Activated CD4-positive, alpha-beta T cell treated with anti-CD3 and anti-CD28 coated beads for 36 hours (primary cell): ENCODE results near the gene JAK1. TPM values are rescaled to one million over a fixed set of nuclear protein-coding genes. Genes with fewer than 3 reads are reported as not detected.

Source experiments
- ATAC-seq: fragments of 200-7000 bp; cut with Tn5 transposase; one replicate; pipeline ENCODE4 v1.10.0; 2021; ENCODE audit warnings: mild to moderate bottlenecking, moderate library complexity
- CTCF ChIA-PET: fragments of 350-600 bp; sonication (Branson Sonifier 250); formaldehyde crosslinking; loops from one replicate; lab custom pipeline; 2021; ENCODE audit warnings: antibody characterized with exemption; lab: Charles Lee
- POLR2A ChIA-PET: fragments of 350-600 bp; sonication (Branson Sonifier 250); formaldehyde crosslinking; loops from one replicate; lab custom pipeline; 2021; ENCODE audit warnings: antibody characterized with exemption, inconsistent platforms; lab: Charles Lee
- DNase-seq: peaks from one replicate; pipeline ENCODE4 v3.0.0-alpha.2; 2020
- H3K27ac Mint-ChIP-seq: one replicate; pipeline ENCODE4 v1.8.0; 2021; ENCODE audit warnings: mixed read lengths
- H3K27me3 Mint-ChIP-seq: one replicate; pipeline ENCODE4 v1.8.0; 2021; ENCODE audit warnings: mixed read lengths
- H3K36me3 Mint-ChIP-seq: one replicate; pipeline ENCODE4 v1.8.0; 2021; ENCODE audit warnings: low read depth, mixed read lengths
- H3K4me1 Mint-ChIP-seq: one replicate; pipeline ENCODE4 v1.8.0; 2021; ENCODE audit warnings: mixed read lengths
- H3K4me3 Mint-ChIP-seq: one replicate; pipeline ENCODE4 v1.8.0; 2021; ENCODE audit warnings: mild to moderate bottlenecking, moderate library complexity, mixed read lengths
- H3K9me3 Mint-ChIP-seq: one replicate; pipeline ENCODE4 v1.8.0; 2021; ENCODE audit warnings: low read depth, mixed read lengths
- intact Hi-C, 2 experiments: fragments of 100-400 bp; cut with DNase I in 1 of 2; cut with micrococcal nuclease in 1 of 2; formaldehyde crosslinking; loops; one replicate each; pipeline versions ENCODE4 v1.14.2 to v1.15.1; 2022 to 2024; cut with DNase I, micrococcal nuclease
- total RNA-seq, 2 experiments: library from RNA; stranded (reverse); gene quantifications; one replicate each; pipeline ENCODE4 v1.2.3, GENCODE V29; 2021

Gene JAK1
- total RNA-seq, 2 experiments from 2014 or later, result 100 to 114 TPM

DNA sequence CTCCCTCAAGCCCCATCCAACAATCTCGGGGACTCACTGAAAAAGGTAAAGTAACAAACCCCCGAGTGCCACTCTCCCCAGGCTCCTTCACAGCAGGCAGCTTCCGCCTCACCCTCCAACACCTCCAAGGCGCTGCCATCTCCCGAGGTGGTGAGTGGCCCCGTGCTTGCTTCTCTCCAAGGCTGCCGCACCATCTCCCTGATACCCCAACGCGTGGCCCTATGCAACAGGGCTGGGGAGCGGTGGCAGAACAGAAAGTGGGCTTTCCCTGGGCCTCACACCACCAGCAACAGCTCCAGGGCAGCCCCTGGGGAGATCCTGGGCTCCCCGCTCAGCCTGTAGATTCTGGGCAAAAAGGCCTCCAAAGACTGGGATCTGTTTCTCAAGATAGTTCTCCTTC lies 116.4 kb downstream of the JAK1 start:
- ChIA-PET CTCF (interaction anchor here (0.6 to 1.4 kb wide), 2 partner anchors 27 to 401 kb away, joined by 3 to 4 read pairs; no protein-coding TSS in a partner anchor), POLR2A (no interaction called here)
- no peak overlapping the region for H3K4me3 Mint-ChIP-seq
- DNase-seq, result no peak
- intact Hi-C loops, result no loop called here
- H3K36me3 Mint-ChIP-seq, result peaks cover 45% of the 10 kb centered on the region
- no peak for ATAC-seq
- H3K4me1 Mint-ChIP-seq, result no peaks in the 10 kb centered on the region
- no peaks in the 10 kb centered on the region for H3K9me3 Mint-ChIP-seq
- H3K27ac Mint-ChIP-seq, result no peak overlapping the region
- H3K27me3 Mint-ChIP-seq, result no peaks in the 10 kb centered on the region

DNA sequence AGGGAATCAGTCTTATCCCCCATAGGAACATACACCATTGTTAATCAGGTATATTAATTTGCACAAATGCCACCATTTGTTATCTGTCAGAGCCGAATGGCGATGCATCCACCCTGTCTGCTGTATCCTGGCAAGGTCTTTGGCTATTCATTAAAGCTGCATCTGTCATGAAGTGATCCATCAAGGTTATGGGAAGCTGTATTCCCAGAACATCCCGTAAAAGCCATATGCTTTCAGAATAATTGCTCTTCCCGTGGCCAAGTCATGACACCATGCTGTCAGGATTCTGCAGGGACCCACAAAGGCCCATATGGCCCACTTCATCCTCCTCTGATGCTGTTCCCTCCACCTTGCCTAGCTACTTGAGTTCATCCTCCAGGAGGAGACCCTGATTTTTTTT lies 117.5 kb downstream of the JAK1 start:
- Mint-ChIP-seq H3K27ac (no peak overlapping the region), H3K27me3 (no peaks in the 10 kb centered on the region), H3K4me3 (no peak overlapping the region), H3K36me3 (peaks cover 44% of the 10 kb centered on the region), H3K9me3 (no peaks in the 10 kb centered on the region), H3K4me1 (no peaks in the 10 kb centered on the region)
- CTCF ChIA-PET, result interaction anchor here (0.6 to 1.4 kb wide), 4 partner anchors 25 to 331 kb away, joined by 3 to 4 read pairs (median 3); no protein-coding TSS in a partner anchor
- ATAC-seq (no peak), DNase-seq (no peak)
- intact Hi-C loops, result no loop called here
- POLR2A ChIA-PET, result no interaction called here

DNA sequence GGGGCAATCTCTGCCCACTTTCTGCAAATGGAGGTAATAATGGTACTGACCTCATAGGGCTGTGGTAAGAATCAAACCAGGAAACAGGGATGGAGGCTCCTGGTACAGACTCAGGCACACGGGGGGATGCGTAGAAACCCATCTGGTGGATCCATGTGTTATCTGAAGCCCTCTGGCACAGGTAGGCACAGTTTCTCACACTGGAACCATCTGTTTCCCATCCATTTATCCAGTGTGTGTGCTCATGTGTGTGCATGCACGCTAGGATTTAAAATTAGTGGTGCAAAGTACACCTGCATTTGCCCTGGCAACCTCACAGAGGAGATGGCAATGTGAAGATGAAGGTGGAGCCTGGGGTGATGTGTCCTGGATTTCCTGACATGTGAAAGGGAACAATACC lies 118.2 kb downstream of the JAK1 start:
- CTCF ChIA-PET, result interaction anchor here (0.6 to 0.8 kb wide), 2 partner anchors 195 to 1878 kb away, joined by 3 read pairs; no protein-coding TSS in a partner anchor

DNA sequence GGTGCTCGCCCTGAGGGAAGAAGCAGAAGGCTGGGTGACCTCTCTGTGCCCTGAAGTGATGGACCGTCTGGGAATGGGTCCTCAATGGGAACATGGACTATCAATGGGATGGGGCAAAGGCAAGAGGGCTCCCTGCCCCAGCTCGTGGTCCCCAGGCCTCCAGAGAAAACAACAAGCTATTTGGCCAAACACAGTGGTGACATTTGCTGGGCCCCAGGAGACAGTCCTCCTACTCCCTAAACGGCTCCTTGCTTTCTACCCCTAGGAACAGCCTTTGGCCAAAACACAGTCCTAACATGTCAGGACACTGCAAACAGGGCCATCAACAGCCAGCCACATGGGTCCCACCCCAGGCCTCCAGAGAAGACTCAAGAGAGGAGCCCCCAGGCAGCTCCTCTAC lies 118.7 kb downstream of the JAK1 start:
- Mint-ChIP-seq H3K27me3 (no peaks in the 10 kb centered on the region), H3K4me1 (peaks cover 2% of the 10 kb centered on the region), H3K4me3 (no peak overlapping the region), H3K27ac (no peak overlapping the region), H3K36me3 (peaks cover 45% of the 10 kb centered on the region), H3K9me3 (no peaks in the 10 kb centered on the region)
- ATAC-seq (no peak), DNase-seq (no peak)
- ChIA-PET POLR2A (no interaction called here), CTCF (interaction anchor here (0.6 to 0.8 kb wide), 2 partner anchors 196 to 1878 kb away, joined by 3 read pairs; no protein-coding TSS in a partner anchor)
- intact Hi-C loops, result no loop called here

More for the DNA sequence above, 118.2 kb downstream of the JAK1 start:
- Mint-ChIP-seq H3K27me3 (no peaks in the 10 kb centered on the region), H3K4me1 (no peaks in the 10 kb centered on the region), H3K36me3 (peaks cover 44% of the 10 kb centered on the region), H3K9me3 (no peaks in the 10 kb centered on the region), H3K27ac (no peak overlapping the region), H3K4me3 (no peak overlapping the region)
- ATAC-seq (no peak), DNase-seq (no peak)
- intact Hi-C loops, result no loop called here
- POLR2A ChIA-PET, result no interaction called here

DNA sequence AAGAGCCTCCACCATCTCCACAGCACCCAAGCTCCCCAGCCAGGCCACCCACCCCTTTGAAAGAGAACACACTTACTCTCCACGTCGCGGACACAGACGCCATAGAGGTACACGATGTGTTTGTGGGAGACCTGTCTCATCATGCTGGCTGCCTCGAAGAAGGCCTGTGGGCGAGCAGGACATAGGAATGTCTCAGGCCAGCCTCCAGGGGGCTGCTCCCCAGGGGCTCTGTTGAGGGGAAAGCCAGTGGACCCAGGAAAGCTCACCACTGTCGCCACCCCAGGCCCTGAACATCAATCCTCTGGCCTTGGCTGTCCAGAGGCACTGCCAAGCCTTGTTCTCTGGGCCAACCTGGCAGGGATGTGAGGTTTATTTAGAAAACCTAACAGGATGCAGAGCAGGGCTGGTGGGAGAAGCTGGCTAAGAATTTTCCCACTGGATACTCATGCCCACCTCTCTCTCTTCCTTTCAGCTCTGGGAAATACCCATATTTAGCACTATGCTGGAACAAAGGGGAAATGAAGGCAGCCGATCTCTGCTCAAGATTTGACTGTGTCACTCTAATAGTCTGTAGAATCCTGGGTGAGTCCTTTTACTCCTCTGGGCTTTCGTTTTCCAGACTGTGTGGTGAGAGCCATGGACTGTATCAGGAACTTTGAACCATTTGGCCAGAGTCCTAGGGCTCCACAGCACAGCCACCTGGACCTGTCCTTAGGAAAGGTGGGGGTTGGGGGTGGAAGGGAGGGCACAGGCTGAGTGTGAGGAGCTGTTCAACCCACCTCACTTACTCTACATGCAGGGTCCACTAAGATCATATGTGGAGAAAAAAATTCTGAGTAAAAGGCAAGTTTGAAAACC lies 119.5 kb downstream of the JAK1 start:
- DNase-seq, result no peak
- Mint-ChIP-seq H3K27me3 (no peaks in the 10 kb centered on the region), H3K9me3 (no peaks in the 10 kb centered on the region), H3K27ac (peak overlapping the region; percentile 29), H3K4me3 (no peak overlapping the region), H3K4me1 (peaks cover 2% of the 10 kb centered on the region), H3K36me3 (peaks cover 41% of the 10 kb centered on the region)
- no peak for ATAC-seq
- intact Hi-C loops, result no loop called here
- ChIA-PET POLR2A (no interaction called here), CTCF (interaction anchor here (0.5 kb wide), 1 partner anchor 176 kb away, joined by 3 read pairs; no protein-coding TSS in a partner anchor)

DNA sequence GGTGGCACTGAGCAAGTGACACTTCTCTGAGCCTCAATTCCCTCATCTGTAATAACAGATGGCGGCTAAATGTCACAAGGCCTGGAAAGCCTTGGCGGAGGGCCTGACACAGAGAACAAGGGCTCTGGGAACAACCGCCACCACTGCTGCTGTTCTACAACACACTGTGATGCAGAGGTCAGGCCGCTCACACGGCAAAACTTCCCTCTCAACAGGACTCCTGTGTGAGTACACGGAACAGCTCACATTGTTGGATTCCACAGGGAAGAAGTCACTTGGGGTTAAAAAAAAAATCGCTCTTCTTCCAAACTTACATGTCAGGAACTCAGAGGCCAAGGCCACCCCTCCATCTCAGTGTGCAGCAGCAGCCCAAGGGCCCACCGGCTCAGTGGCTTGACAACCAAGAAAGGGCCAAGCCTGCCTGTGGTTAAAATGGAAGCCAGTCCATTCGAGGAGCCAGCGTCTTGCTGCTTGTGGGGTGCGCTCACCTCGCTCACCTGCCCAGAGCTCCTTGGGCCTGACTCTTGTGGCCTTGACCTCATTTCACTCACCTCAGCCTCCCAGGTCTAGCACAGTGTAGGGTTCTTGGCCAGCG lies 120.4 kb downstream of the JAK1 start:
- no peaks in the 10 kb centered on the region for H3K27me3 Mint-ChIP-seq
- peaks cover 45% of the 10 kb centered on the region for H3K36me3 Mint-ChIP-seq
- ATAC-seq (no peak), DNase-seq (no peak)
- ChIA-PET CTCF (interaction anchor here (0.5 to 0.7 kb wide), 2 partner anchors 175 to 1865 kb away, joined by 3 read pairs; no protein-coding TSS in a partner anchor), POLR2A (no interaction called here)
- no peak overlapping the region for H3K4me3 Mint-ChIP-seq
- peaks cover 2% of the 10 kb centered on the region for H3K4me1 Mint-ChIP-seq
- H3K27ac Mint-ChIP-seq, result peak overlapping the region; percentile 29
- intact Hi-C loops, result no loop called here
- no peaks in the 10 kb centered on the region for H3K9me3 Mint-ChIP-seq

DNA sequence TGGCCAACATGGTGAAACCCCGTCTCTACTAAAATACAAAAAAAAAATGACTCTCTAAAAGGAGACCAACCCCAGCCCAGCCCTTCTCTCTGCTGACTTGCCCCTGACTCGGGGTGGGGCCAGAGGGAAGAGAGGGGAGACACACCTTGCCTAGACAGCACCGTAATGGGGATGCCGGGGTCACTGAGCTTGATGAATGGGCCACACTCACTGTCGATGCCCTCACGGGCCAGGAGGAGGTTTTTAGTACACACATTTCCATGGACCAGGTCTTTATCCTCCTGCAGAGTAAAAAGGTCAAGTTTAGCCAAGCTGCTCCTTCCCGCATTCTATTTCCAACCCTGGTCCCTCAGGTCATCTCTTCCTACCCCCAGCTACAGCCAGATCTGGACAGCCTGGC lies 121.7 kb downstream of the JAK1 start:
- DNase-seq, result no peak
- Mint-ChIP-seq H3K4me1 (peaks cover 2% of the 10 kb centered on the region), H3K27me3 (no peaks in the 10 kb centered on the region), H3K36me3 (peaks cover 44% of the 10 kb centered on the region), H3K27ac (no peak overlapping the region), H3K4me3 (no peak overlapping the region), H3K9me3 (no peaks in the 10 kb centered on the region)
- intact Hi-C loops, result no loop called here
- ChIA-PET POLR2A (no interaction called here), CTCF (no interaction called here)
- ATAC-seq, result no peak

DNA sequence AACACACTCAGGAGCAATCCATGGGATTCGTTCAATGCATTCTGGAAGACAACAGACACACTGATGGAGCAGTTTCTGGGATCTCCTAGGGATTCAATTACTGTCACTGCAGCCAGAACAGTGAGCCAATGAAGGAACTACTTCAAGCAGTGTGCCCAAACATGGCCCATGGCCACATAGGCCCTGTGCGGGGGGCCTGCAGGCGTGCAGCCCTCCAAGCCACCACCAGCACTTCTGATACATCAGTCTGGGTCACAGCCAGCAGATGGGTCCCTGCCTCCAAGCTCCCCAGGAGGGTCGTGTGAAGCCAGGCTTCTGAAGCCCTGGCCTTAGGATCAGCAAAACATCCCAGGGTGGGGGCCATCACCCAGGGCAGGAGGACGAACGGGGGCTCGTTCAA lies 122.2 kb downstream of the JAK1 start:
- Mint-ChIP-seq H3K4me3 (no peak overlapping the region), H3K4me1 (peaks cover 2% of the 10 kb centered on the region), H3K36me3 (peaks cover 45% of the 10 kb centered on the region), H3K9me3 (no peaks in the 10 kb centered on the region), H3K27ac (no peak overlapping the region), H3K27me3 (no peaks in the 10 kb centered on the region)
- POLR2A ChIA-PET, result no interaction called here
- ATAC-seq (no peak), DNase-seq (no peak)
- CTCF ChIA-PET, result interaction anchor here (0.6 kb wide), 1 partner anchor 1318 kb away, joined by 3 read pairs; no protein-coding TSS in a partner anchor
- intact Hi-C loops, result no loop called here

DNA sequence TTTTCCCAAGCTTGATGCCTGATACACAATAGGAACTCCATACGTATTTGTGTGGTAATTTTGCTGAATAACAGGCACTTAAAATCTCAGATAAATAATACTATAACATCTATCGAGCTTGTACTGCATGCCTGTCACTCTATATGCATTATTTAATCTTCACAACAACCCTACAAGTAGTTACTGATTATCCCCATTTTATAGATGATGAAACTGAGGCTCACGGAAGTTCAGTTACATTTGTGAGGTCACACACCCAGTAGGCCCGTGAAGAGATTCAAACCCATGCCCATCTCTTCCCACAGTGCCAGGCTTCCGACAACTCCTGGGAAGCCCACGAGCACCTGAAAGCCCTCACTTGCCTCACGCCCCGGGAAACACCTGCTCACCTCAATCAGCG lies 122.7 kb downstream of the JAK1 start:
- H3K27me3 Mint-ChIP-seq, result no peaks in the 10 kb centered on the region
- DNase-seq (no peak), ATAC-seq (no peak)
- H3K4me1 Mint-ChIP-seq, result peaks cover 2% of the 10 kb centered on the region
- H3K9me3 Mint-ChIP-seq, result no peaks in the 10 kb centered on the region
- peaks cover 43% of the 10 kb centered on the region for H3K36me3 Mint-ChIP-seq
- POLR2A ChIA-PET, result no interaction called here
- no peak overlapping the region for H3K27ac Mint-ChIP-seq
- CTCF ChIA-PET, result interaction anchor here (0.6 kb wide), 1 partner anchor 1317 kb away, joined by 3 read pairs; no protein-coding TSS in a partner anchor
- no peak overlapping the region for H3K4me3 Mint-ChIP-seq
- intact Hi-C loops, result no loop called here

DNA sequence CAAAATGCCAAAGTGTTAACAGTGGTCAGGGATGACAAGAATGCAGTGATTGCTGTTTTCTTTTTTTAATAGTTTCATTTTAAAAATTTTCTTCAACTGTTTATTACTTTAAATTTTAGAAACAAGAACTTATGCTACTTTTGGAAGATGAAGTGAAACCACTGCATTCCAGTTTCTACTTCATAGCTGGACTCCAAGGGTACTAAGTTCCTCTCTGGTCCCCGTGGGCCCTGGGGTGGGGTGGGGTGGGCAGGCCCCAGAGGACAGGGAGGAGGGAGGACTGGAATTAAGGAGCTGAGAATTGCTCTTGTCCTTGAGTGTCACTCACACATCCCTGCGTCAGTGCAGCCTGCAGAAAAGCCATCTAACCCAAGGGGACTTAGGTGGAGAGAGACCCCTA lies 124.1 kb downstream of the JAK1 start:
- Mint-ChIP-seq H3K9me3 (no peaks in the 10 kb centered on the region), H3K4me1 (peaks cover 2% of the 10 kb centered on the region), H3K4me3 (no peak overlapping the region), H3K27ac (no peak overlapping the region), H3K36me3 (peaks cover 52% of the 10 kb centered on the region), H3K27me3 (no peaks in the 10 kb centered on the region)
- intact Hi-C loops, result no loop called here
- ATAC-seq (no peak), DNase-seq (no peak)
- CTCF ChIA-PET, result no interaction called here
- POLR2A ChIA-PET, result no interaction called here

DNA sequence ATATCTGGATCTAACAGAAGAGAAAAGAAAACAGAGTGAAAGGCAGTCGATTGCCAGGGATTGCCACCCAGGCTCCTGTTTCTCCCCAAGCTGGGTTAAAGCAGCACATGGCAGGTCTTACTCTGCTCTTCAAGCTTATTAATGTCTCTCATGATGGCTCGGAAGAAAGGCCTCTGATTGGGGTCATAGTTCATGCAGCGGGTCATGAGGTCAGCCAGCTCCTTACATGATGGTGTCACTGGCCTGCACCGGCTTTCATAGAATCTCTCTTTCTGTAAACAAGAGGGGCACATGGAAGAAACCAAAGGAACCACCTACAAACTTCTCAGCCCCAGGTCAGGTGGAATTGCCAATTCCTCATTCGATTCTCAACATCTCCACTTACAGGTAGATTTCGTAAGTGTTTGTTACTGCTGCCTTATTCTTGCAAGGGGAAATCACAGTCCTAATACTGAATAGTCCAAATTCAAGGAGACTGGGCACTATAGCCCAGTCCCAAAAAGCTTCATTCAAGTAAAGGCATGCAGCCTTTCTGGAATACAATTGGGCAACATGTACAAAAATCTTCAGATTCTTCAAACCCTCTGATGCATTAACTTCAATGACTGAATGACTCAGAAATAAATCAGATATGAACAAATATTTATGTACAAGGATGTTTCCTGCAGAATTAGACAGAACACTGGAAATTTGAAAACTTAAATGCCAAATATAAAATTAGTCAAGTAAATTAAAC lies 124.9 kb downstream of the JAK1 start:
- Mint-ChIP-seq H3K36me3 (peaks cover 57% of the 10 kb centered on the region), H3K4me3 (no peak overlapping the region), H3K27ac (no peak overlapping the region), H3K9me3 (no peaks in the 10 kb centered on the region), H3K27me3 (no peaks in the 10 kb centered on the region), H3K4me1 (peaks cover 2% of the 10 kb centered on the region)
- POLR2A ChIA-PET, result no interaction called here
- no peak for ATAC-seq
- CTCF ChIA-PET, result interaction anchor here (0.7 kb wide), 1 partner anchor 825 kb away, joined by 3 read pairs; no protein-coding TSS in a partner anchor
- intact Hi-C loops, result no loop called here
- no peak for DNase-seq
